Measurements from ENCODE around the gene TNS4. TPM values are rescaled to one million over a fixed set of nuclear protein-coding genes. Genes with fewer than 3 reads are reported as not detected.

The TNS4 gene, protein sequence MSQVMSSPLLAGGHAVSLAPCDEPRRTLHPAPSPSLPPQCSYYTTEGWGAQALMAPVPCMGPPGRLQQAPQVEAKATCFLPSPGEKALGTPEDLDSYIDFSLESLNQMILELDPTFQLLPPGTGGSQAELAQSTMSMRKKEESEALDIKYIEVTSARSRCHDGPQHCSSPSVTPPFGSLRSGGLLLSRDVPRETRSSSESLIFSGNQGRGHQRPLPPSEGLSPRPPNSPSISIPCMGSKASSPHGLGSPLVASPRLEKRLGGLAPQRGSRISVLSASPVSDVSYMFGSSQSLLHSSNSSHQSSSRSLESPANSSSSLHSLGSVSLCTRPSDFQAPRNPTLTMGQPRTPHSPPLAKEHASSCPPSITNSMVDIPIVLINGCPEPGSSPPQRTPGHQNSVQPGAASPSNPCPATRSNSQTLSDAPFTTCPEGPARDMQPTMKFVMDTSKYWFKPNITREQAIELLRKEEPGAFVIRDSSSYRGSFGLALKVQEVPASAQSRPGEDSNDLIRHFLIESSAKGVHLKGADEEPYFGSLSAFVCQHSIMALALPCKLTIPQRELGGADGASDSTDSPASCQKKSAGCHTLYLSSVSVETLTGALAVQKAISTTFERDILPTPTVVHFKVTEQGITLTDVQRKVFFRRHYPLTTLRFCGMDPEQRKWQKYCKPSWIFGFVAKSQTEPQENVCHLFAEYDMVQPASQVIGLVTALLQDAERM
- under 0.01 TPM in 1 of 2 replicates, not detected in the other for total RNA-seq

DNA sequence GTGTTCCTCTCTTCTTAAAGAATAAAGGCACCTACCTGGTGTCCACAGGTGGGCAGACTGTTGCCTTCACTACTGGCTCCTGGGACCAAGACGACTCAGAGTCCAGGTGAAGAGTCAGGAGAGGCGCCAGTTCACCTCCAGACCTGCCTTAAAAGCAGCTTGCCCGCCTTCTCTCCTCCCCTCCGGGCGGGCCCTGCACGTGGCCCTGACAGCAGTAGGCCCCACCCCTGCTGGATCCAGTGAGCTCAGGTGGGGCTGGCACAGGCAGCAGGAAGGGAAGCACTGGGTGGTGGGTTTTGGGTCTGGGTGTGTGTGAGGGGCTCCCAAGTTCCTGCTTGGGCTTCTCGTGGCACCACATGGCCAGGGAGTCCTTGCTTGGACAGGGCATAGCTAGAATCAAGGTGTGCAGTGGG is at the start of gene TNS4:
Gene TNS4 (minus strand): TSS at position 125 of the 413 bp plus-strand sequence. CDS start 5,198 bp downstream, outside the sequence.

DNA sequence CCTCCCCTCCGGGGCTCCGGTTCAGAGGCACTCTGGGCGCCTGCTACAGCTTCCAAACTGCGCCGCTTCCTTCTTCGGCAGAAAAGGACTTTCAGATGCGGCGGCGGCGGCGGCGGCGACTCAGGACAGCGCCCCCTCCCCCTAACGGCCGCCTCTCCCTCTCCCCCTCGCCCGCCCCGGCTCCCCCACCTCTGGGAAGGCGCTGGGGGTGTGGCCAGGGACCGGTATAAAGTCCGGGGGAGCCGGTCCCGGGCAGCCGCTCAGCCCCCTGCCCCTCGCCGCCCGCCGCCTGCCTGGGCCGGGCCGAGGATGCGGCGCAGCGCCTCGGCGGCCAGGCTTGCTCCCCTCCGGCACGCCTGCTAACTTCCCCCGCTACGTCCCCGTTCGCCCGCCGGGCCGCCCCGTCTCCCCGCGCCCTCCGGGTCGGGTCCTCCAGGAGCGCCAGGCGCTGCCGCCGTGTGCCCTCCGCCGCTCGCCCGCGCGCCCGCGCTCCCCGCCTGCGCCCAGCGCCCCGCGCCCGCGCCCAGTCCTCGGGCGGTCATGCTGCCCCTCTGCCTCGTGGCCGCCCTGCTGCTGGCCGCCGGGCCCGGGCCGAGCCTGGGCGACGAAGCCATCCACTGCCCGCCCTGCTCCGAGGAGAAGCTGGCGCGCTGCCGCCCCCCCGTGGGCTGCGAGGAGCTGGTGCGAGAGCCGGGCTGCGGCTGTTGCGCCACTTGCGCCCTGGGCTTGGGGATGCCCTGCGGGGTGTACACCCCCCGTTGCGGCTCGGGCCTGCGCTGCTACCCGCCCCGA is 58.0 kb downstream of the TNS4 start, which contains the start of gene IGFBP4:
Gene IGFBP4 (plus strand): TSS at position 255 of the 792 bp plus-strand sequence. CDS start 286 bp downstream, at position 541.

Other genes with a start within 250 kb of the TNS4 start
- 0.99 and 9.0 TPM in 2 replicates for gene CDC6, start 213.7 kb downstream of the TNS4 start, total RNA-seq
- 8.6 and 14.7 TPM in 2 replicates for gene RARA, start 192.4 kb downstream of the TNS4 start, total RNA-seq
- gene GJD3, start 136.9 kb downstream of the TNS4 start, total RNA-seq: 3.8 and 16.2 TPM in 2 replicates
- 6.5 and 149 TPM in 2 replicates for gene TOP2A, start 83.7 kb downstream of the TNS4 start, total RNA-seq
- 443 and 722 TPM in 2 replicates for gene IGFBP4, start 58.2 kb downstream of the TNS4 start, total RNA-seq
- not detected in 2 replicates for gene CCR7, start 63.8 kb upstream of the TNS4 start, total RNA-seq
- gene SMARCE1, start 146.2 kb upstream of the TNS4 start, total RNA-seq: 82.4 and 89.9 TPM in 2 replicates
- not detected in 2 replicates for gene KRT222, start 163.6 kb upstream of the TNS4 start, total RNA-seq
- not detected in 2 replicates for gene KRT24, start 202.1 kb upstream of the TNS4 start, total RNA-seq